GM18868 (cell line): ENCODE measurements around the gene MCF2L.
"Not testable (repeated sequence)": the region's sequence is repeated elsewhere in the genome, so short reads cannot be mapped to it uniquely, and the experiment has no call there.

Source experiments
- ATAC-seq: cut with Tn5 transposase; IDR thresholded peaks from one replicate; pipeline ENCODE4 v1.9.1; 2021; ENCODE audit warnings: mild to moderate bottlenecking, moderate library complexity; ENCODE audit not compliant: unreplicated experiment

The MCF2L gene

GRCh38 chr13:113063091-113063491 lies 94.1 kb downstream of the MCF2L start:
- ATAC-seq, result no peak

- ATAC-seq, result no peak
These were observed 95.1 kb downstream of the MCF2L start for GRCh38 chr13:113064000-113064533.

DNA sequence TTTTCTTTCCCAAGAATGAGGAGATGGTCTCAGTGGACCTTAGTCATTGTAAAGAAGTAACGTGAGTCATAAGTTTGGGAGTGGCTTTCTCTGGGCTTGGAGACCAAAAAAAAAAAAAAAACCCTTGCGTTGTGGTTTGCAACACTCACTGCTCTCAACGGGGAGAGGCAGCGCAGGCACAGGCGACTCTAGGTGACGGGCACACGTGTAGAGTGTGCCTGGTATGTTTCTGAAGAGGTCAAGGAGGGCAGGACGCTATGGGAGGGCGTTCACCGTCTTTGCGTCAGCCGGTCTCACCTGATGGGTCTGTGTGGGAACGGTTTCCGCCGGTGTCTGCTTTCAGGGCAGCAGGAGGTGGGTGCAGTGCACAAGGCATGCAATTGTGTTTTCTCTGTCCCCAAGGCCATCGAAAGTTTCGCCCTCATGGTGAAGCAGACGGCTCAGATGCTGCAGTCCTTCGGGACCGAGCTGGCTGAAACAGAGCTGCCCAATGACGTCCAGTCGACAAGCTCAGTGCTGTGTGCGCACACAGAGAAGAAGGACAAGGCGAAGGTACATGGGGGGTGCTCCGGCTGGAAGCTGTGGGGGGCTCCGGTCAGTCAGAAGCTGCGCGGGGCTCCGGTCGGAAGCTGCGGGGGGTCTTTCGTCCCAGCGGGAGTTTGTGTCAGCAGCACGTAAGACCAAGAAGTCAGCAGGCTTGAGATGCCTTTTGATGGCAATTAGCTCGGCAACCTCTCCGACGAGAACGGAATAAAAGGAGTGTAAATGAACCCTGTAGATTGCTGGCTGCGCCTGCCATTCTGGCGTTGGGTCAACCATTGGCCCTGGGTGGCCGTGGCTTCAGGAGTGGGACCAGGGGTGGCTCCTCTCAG lies 95.8 kb downstream of the MCF2L start:
- ATAC-seq, result no peak

- no peak for ATAC-seq
These were observed 96.6 kb downstream of the MCF2L start for GRCh38 chr13:113065406-113066141.

DNA sequence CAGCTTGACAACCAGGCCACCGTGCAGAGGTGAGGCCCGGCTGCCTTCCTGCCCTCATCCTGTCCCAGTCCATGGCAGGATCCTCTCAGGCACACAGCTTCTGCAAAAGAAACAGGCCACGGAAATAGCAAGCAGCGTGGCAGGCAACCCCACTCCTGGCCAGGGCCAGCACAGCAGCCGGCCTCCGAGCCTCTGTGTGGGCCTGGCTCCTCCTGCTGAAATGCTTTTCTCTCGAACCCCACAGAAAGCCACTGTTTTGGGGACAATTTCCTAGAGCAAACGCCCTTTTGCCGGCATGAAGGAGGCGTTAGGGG lies 97.1 kb downstream of the MCF2L start:
- ATAC-seq, result no peak

DNA sequence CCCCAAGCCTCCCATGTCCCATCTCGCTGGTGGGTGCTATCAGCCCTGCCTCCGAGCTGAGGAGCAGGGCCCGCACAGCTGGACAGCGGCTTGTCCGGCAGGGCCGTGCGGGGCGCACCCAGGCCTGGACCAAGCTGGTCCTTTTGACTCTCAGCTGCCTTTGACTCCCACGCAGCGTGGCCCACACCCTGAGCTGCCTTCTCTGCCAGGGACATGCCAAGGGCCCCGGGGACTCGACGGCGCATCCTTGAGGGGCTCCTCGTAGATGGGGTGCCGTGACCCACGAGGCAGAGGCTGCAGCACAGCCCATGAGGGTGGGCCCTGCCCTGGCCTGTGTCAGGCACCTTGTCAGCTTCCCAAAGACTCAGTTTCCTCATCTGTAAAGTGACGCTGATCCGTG lies 97.7 kb downstream of the MCF2L start:
- ATAC-seq, result no peak

DNA sequence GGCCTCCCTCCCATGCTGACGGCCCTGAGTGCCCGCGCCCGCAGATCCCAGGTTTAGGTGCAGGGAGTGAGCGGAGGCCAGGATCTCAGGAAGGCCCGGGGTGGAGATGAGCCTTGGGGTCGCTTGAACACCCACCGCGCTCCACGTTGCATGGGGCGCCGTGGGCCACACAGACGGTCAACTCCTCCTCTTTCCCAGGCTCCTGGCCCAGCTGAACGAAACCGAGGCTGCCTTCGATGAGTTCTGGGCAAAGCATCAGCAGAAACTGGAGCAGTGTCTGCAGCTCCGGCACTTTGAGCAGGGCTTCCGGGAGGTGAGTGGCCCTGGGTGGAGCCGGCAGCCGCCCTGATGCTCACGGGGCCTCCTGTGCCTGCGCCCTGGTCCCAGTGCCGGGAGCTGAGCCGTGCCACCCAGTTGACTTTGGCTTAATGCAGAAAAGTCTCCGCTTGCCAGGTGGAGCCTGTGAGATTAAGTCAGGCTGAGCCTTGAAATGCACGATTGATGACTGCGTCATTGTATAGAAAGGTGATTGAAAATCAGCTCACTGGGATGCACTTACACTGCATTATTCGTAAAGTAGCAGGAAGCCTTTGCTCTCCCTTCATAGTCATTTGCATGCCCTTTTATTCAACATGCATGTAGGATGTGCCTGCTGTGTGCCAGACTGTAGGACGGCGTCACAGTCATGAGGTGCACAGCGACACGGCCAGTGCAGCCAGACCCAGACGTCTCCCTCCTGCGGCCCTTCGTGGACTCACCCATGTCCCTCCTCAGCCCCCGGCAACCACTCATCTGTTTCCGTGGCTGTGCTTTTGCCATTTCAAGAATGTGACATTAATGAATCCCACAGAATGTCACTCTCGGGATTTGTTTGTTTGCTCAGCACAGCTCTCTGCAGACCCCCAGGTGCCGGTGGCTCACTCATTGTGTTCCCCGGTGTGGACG lies 101.1 kb downstream of the MCF2L start:
- no peak for ATAC-seq

GRCh38 chr13:113070855-113071254 lies 101.8 kb downstream of the MCF2L start:
- ATAC-seq, result no peak

DNA sequence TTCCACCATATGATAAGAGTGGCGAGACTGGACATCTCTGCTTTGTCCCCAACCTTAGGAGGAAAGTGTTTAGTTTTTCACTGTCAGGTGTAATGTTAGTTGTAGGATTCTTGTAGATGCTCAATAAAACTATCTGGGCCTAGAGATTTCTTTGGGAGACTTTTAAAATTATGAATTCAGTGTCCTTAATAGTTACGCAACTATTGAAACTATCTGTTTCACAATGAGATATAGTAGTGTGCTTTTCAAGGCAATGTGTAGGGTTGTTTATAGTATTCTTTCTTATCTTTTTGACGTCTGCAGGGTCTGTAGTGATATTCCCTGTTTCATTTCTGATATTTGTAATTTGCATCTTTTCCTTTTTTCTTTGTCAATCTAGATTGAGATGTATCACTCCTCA lies 103.4 kb downstream of the MCF2L start:
- no peak for ATAC-seq

GRCh38 chr13:113073942-113074341 lies 104.9 kb downstream of the MCF2L start:
- ATAC-seq, result no peak

- no peak for ATAC-seq
These were observed 105.4 kb downstream of the MCF2L start for GRCh38 chr13:113074401-113074800.

- ATAC-seq, result no peak
These were observed 105.9 kb downstream of the MCF2L start for GRCh38 chr13:113074876-113075275.

DNA sequence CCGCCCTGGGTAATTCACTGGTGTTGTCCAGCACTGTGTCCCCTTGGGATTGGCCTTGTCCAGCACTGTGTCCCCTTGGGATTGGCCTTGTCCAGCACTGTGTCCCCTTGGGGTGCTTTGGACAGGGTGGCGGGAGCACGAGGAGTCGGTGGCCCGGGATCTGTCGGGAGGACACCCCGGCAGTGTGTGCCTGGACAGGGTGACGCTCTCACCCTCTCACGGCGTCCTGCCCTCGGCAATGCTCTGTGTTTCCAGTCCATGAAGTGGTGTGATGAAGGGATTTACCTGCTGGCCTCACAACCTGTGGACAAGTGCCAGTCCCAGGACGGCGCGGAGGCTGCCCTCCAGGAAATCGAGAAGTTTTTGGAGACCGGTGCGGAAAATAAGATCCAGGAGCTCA lies 106.7 kb downstream of the MCF2L start:
- ATAC-seq, result no peak

DNA sequence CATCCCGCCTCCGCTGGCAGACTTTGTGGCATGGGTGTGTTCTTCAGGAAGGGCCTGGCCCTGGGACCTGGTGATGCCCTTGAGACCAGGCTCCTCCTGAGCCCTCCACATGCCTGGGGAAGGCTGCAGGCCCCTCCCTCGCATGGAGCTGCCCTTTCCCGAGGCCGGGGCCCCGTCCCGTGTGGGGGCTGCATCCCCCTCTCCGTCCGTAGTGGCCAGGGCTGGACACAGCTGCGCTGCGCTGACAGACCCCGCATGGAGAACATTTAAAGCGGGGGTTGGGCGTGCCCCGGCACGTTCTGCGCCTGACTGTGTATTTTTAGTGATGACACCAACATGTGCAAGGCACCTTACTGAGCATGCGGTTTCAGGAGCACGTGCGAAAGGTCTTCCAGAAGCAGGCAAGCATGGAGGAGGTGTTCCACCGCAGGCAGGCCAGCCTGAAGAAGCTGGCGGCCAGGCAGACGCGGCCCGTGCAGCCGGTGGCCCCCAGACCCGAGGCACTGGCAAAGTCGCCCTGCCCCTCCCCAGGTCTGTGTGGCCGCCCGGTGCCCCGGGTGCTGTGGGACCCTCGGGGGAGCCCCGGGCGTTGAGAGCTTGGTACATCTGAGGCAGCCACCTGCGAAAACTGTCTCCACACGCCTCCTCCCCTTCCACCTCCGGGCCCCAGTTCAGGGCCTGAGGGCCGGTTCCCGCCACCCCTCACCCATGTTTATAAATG lies 107.8 kb downstream of the MCF2L start:
- ATAC-seq, result no peak

DNA sequence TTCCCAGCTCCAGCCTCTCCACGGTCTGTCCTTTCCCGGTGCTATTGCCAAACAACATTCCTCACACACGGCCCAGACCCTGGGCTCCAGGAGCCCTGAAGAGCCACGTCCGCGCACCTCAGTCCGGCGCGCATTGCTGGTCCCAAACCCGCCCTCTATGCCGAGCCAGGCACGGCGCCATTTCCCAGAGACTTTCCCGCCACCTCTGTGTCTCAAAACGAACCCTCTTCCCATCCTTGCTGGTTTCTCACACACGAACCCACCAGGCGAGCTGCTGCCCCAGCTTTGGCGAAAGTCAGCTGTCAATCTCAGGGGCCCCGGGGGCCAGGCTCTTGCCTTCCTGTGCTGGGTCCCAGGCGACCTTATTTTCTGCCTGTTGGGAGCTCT lies 108.5 kb downstream of the MCF2L start:
- no peak for ATAC-seq

- no peak for ATAC-seq
These were observed 109.2 kb downstream of the MCF2L start for GRCh38 chr13:113077953-113078901.

DNA sequence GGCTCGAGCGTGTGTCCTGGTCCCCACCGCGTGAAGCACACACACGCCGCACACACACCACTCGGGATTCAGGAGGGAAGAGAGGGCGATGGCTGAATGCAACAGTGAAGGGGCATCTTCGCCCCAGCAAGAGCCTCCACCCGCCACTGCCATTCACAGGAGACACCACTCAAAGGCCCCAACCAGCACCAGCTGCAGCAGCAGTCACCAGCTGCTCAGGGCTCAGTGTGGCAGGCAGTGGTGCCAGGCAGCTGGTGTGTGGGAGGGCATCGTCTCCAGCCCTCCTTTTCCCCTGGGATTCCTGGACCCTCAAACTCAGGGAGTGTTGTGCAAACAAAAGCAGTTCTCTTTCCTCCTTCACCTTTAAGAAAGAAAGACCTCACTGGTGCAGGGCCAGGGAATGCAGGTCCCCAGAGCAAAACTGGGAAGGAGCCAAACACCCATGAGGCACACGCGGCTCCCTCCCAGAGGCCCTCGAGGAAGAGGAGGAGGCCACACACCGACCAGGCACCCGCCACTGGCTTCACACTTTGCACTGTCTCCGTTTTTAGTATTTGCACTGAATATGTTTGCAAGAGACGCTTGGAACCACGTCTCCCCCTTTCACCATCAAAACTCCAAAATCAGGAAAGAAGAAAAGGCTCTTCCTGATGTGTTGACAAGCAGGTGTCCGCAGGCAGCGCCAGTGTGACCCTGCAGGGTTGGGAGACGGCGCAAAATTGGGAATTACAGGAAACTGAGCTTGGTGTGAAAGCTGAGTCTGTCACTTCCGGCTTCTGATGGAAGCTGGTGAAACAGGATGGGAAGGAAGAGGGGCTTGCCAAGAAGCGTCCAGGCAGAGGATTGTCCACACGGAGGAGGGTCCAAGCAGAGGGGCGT lies 110.1 kb downstream of the MCF2L start:
- ATAC-seq, result no peak

DNA sequence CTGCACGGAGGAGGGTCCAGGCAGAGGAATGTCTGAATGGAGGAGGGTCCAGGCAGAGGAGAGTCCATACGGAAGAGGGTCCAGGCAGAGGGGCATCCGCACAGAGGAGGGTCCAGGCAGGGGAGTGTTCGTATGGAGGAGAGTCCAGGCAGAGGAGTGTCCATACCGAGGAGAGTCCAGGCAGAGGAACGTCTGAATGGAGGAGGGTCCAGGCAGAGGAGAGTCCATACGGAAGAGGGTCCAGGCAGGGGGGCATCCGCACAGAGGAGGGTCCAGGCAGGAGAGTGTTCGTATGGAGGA lies 110.7 kb downstream of the MCF2L start:
- not testable (repeated sequence) for ATAC-seq
